KOPT-K1 (cell line): ENCODE data around the gene B9D1.

Experiments used
- H3K27ac ChIP-seq: fragments of 200-600 bp; sonication (generic); 2 replicates; pipeline ENCODE4 v1.5.1; 2016; ENCODE audit warnings: antibody characterized with exemption, mild to moderate bottlenecking, low read depth, low read length; ENCODE audit not compliant: poor library complexity, severe bottlenecking
- H3K36me3 ChIP-seq: fragments of 200-600 bp; sonication (generic); 2 replicates; pipeline ENCODE4 v1.5.1; 2017; ENCODE audit warnings: antibody characterized with exemption, mild to moderate bottlenecking, low read length, moderate library complexity; ENCODE audit not compliant: insufficient read depth
- H3K9me3 ChIP-seq: fragments of 200-600 bp; sonication (generic); 2 replicates; pipeline ENCODE4 v1.5.1; 2017; ENCODE audit warnings: antibody characterized with exemption, low read length, mild to moderate bottlenecking; ENCODE audit not compliant: insufficient read depth, poor library complexity, severe bottlenecking

The B9D1 gene

DNA sequence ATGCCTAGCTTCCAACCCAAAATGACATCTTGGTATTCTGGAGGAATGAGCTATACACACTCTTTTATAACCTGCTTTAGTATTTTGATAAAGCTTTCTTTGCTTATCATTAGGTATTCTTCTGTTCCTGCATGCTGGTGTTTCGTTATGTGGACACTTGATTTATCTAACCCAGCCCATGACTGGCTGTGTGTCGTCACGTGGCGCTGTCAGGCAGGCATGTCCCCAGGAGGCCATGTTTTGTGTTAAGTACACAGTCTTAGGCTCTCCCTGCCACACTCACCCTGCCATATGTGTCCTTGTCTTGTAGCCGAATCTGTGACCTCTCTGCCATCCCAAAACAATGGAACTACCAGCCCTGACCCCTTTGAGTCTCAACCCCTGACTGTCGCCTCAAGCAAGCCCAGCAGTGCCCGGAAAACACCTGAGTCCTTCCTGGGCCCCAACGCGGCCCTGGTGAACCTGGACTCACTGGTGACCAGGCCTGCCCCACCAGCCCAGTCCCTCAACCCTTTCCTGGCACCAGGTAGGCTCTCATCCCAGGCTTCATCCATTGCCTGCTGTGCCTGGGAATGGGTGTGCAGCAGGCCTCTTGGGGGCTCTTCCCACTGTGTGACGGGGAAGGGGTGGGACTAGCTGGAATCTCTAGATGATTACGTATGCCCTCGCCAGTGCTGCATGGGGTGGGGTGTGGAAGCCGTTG lies 30.8 kb downstream of the B9D1 start:
- Histone ChIP-seq H3K27ac (no peak overlapping the region), H3K36me3 (no peaks in the 10 kb centered on the region), H3K9me3 (no peaks in the 10 kb centered on the region)

DNA sequence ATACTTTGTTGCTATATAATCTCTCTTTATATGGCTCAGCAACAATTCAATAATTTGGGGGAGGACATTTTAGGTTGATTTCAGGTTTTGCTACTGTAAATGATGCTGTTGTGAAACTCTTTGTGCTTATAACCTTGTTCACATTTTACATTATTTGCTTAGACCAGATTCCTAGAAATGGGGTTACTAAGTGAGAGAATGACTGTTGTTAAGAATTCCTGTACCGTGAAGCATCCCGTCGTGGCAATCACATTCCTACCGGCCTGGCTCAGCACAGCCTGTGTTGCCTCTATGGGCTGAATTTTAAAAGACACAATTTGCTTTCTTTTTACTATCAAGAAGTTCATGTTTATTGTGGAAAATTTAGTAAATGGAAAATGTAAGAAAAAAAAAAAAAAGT lies 31.4 kb downstream of the B9D1 start:
- no peak overlapping the region for H3K27ac ChIP-seq
- H3K36me3 ChIP-seq = no peaks in the 10 kb centered on the region
- no peaks in the 10 kb centered on the region for H3K9me3 ChIP-seq

- Histone ChIP-seq H3K36me3 (no peaks in the 10 kb centered on the region), H3K9me3 (peaks cover 7% of the 10 kb centered on the region), H3K27ac (no peak overlapping the region)
Observed at GRCh38 chr17:19330271-19330670, 32.3 kb downstream of the B9D1 start.

DNA sequence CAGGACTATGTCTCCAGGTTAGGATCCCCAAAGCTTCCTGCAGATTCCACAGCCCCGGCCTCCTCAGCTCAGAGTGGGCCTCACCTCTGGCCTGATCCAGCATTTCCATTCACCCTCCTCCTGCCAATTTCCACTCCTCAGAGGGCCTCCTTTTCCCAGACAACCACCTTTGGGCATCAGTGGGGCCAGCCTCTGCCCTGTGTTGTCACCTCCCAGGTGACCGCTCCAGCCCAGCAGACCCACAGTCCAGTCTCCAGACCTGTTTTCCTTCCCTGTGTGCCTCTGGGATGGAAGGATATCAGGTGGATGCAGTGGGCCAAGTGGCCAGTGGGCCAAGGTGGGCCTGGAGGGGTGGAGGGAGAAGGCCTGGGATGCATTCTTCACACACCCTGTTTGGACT lies 32.7 kb downstream of the B9D1 start:
- Histone ChIP-seq H3K27ac (no peak overlapping the region), H3K9me3 (peaks cover 9% of the 10 kb centered on the region), H3K36me3 (no peaks in the 10 kb centered on the region)

DNA sequence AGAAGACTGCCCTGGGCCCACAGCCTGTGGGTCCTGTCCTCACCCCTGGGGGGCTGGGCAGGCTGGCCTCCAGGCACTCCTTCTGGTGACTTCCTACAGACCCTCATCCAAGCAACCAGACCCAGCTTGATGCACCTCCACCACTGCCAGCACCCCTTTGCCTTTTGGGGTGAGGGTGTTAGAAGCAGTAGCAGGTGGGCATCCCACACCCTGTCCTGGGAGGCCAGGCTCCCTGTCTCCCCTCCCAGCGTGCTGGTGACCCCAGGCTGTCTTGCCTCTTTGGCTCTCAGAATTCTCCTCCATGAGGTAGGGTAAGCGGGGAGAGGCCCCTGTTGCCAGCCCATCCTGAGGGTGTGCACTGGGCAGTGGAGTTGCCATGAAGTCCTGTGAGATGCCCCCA lies 33.4 kb downstream of the B9D1 start:
- peaks cover 9% of the 10 kb centered on the region for H3K9me3 ChIP-seq
- H3K27ac ChIP-seq = no peak overlapping the region
- H3K36me3 ChIP-seq = no peaks in the 10 kb centered on the region

DNA sequence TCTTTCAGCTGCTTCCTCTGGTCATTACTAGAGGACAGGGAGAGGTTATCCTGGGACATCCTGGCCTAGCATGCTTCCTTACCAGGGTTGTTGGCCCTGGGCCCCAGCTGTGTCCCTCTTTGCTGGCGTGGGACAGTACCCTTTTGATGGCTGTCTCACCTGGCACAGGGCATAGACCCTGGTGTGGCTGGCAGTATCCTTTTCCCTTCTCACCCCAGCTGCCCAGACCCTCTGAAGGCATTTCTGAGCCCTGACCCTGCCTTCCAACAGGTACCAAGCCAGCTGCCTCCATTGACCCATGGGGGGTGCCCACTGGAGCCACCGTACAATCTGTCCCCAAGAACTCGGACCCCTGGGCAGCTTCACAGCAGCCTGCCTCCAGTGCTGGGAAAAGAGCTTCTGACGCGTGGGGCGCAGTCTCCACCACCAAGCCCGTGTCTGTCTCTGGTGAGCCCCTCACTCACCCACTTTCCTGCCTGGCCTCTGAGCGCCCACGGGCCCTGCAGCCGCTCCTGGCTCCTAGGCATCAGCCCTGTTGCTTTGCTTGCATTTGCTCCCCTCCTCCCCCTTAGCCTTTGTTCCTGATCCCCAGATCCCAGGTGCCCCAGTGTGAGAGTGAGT lies 34.0 kb downstream of the B9D1 start:
- H3K36me3 ChIP-seq = no peaks in the 10 kb centered on the region
- no peak overlapping the region for H3K27ac ChIP-seq

GRCh38 chr17:19327031-19327783 lies 35.3 kb downstream of the B9D1 start:
- Histone ChIP-seq H3K27ac (no peak overlapping the region), H3K9me3 (peaks cover 9% of the 10 kb centered on the region), H3K36me3 (no peaks in the 10 kb centered on the region)

More for the DNA sequence above, 34.0 kb downstream of the B9D1 start:
- H3K9me3 ChIP-seq = peaks cover 9% of the 10 kb centered on the region

GRCh38 chr17:19325542-19325941 lies 37.0 kb downstream of the B9D1 start:
- Histone ChIP-seq H3K9me3 (peaks cover 9% of the 10 kb centered on the region), H3K36me3 (no peaks in the 10 kb centered on the region), H3K27ac (no peak overlapping the region)

DNA sequence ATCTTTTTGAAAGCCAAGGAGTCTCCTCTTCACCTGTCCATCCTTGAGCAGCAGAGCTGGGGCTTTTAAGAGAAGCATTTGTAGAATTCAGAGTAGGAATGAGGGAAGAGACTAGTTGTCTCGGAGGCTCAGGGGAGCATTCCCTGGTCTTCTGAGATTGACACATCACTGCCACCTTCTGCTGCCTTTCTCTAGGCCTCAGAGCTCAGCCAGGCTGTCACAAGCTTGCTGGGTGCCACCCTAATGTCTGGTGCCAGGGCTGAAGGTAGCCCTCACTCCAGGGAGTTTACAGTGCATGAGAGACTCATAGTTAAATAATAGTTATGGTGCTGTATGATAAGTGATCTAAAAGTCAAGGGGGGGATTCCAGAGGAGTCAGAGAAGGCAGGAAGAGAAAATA lies 39.7 kb downstream of the B9D1 start:
- no peak overlapping the region for H3K27ac ChIP-seq
- peaks cover 9% of the 10 kb centered on the region for H3K9me3 ChIP-seq
- H3K36me3 ChIP-seq = no peaks in the 10 kb centered on the region

- Histone ChIP-seq H3K9me3 (peaks cover 9% of the 10 kb centered on the region), H3K36me3 (no peaks in the 10 kb centered on the region), H3K27ac (no peak overlapping the region)
Observed at GRCh38 chr17:19322129-19322505, 40.4 kb downstream of the B9D1 start.

DNA sequence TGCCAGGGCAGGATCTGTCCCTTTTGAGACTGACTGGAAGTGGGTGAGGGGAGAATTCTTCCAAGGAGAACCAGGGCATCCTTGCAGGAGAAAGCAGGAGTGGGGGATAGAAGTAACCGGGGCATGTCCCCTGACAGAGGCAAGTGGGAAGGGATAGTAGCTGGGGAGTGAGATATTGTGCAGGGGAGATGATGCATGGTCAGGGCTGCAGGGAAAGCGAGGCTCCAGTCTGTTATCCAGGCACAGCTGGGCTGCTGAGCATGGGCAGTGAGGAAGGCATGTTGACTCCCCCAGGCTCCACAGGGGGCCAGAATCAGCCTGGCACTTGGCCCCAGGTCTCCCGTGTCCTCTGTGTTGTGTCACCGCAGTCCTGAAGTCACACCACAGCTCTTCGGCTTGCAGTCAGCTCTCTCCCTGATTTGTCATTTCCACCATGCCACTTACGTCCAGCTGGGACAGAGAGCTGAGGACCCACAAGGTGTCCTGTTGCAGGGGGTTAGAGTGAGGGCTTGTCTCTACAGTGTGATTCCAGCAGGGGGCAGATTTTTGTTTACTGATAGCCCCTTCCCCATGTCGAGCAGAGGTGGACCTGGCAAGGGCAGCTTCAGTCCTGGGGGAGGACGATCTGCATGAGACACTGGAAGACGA lies 40.9 kb downstream of the B9D1 start:
- H3K9me3 ChIP-seq = peaks cover 9% of the 10 kb centered on the region
- H3K27ac ChIP-seq = no peak overlapping the region
- H3K36me3 ChIP-seq = no peaks in the 10 kb centered on the region

DNA sequence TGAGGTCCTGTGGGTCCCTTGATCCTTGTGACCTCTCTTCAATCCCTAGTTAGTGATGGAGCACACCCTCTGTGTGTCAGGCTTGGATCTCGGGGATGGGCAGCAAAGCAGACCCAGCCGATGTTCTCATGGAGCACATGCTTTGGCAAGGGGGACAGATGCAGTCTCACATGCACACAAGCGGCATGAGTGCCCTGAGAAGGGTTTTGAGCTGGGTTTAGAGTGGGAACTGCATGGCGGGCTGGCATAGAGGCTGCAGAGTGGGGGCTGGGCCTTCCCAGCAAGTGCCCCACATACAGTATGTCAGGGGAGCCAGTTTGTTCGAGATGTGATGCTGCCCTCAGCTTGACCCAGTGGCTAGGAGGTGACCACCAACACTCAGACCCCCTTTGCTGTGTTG lies 41.6 kb downstream of the B9D1 start:
- Histone ChIP-seq H3K36me3 (no peaks in the 10 kb centered on the region), H3K9me3 (peaks cover 8% of the 10 kb centered on the region)

DNA sequence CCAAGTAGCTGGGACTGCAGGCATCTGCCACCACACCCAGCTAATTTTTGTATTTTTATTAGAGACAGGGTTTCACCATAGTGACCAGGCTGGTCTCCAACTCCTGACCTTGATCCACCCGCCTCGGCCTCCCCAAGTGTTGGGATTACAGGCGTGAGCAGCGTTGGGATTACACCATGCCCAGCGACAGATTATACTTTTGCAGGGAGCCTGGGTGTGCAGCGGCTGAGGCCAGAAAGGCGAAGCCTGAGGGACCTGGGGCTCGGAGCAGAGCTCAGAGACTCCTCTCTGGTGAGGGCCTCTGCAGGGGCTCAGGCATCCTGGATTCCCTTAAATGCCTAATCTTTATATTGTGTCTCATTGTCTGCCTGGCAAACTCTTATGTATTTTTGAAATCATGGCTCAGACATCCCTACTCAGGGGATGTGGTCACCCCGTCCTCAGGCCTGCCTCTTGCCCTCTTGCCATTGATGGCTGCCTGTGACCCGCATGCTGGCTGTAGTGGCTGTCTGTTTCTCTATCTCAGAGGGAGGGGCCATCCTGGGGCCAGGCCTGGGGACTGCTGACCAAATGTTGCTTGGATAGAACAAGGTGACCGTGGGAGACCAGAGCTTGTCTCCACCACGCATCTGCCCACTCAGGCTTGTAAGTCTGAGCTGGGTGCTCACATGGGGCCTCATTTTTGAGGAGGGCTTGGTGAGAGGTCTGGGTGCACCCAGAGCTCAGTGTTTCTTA lies 42.6 kb downstream of the B9D1 start:
- Histone ChIP-seq H3K36me3 (no peaks in the 10 kb centered on the region), H3K27ac (no peak overlapping the region), H3K9me3 (no peaks in the 10 kb centered on the region)

More for the DNA sequence above, 41.6 kb downstream of the B9D1 start:
- H3K27ac ChIP-seq = no peak overlapping the region

DNA sequence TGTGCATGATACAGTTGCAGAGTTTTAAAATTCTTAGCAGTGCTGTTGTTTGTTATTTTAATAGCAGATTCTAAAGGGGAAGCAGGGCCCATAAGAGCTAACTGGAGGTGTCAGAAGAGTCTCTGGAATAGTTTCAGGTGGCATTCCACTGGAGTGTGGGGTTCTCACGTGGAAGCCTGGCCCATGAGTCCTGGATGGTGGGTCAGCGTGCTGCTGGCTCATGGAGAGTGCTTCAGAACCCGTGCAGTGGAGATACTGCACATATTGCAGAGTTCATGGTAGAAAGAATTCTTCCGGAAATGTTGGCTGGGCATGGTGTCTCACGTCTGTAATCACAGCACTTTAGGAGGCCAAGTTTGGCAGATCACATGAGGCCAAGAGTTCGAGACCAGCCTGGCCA lies 43.9 kb downstream of the B9D1 start:
- H3K36me3 ChIP-seq = no peaks in the 10 kb centered on the region
- no peaks in the 10 kb centered on the region for H3K9me3 ChIP-seq
- H3K27ac ChIP-seq = no peak overlapping the region
